ENCODE measurements around the gene MBD5.

MBD5 gene

GRCh38 chr2:148554459-148555247 is 533.8 kb downstream of the MBD5 start:
- no peak for DNase-seq

DNA sequence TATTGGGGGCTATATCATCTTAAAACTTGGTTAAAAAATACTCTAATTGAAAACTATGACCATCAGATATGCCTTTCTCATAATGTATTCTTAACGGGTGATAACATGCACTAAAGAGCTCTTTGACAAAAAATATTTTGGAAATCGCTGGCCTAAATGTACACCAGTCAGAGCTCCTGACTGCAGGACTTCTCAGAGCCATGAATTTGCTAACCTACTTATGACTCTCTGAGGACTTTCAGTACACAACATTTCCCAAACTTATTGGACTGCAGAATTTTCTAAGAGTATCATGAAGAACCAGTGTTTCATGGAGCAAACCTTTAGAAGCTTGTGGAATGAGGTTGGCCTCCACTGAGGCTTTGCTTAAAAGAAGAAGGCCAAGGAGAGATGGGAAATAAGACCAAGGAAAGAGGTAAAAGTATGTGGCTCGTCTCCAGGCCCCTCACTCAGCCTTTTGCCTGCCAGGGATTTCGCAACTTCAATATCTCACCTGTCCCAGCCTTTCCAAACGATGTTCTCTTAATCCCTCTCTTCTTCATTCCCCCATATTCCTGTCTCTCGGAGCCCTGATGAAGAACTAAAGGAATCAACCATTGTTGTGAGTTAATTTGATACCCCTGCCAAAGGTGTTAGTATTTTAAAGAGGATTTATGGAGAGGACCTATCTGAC is 534.9 kb downstream of the MBD5 start:
- DNase-seq, result no peak

- DNase-seq, result no peak
These were observed 537.0 kb downstream of the MBD5 start for GRCh38 chr2:148557844-148558436.

- DNase-seq, result peak; percentile 6
These were observed 539.6 kb downstream of the MBD5 start for GRCh38 chr2:148560496-148560895.

DNA sequence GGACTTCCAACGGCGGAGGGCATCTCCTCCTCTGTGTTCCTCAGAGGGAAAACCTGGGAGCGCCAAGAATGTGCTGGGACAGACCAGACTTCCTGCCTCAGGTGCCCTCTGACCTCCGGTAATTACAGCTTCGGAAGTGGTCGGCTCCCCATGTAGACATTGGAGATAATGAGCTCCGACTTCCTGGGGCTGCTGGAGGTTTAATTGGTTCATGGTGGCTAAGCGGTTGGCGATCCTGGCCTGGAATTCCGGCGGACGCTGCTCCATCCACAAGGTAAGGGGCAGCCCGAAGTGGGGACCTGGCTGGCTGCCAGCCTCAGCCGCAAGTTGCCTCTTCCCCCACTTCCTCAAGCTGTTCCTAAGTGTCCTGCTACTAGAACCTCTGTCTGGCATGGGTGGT is 540.5 kb downstream of the MBD5 start:
- no peak for DNase-seq

DNA sequence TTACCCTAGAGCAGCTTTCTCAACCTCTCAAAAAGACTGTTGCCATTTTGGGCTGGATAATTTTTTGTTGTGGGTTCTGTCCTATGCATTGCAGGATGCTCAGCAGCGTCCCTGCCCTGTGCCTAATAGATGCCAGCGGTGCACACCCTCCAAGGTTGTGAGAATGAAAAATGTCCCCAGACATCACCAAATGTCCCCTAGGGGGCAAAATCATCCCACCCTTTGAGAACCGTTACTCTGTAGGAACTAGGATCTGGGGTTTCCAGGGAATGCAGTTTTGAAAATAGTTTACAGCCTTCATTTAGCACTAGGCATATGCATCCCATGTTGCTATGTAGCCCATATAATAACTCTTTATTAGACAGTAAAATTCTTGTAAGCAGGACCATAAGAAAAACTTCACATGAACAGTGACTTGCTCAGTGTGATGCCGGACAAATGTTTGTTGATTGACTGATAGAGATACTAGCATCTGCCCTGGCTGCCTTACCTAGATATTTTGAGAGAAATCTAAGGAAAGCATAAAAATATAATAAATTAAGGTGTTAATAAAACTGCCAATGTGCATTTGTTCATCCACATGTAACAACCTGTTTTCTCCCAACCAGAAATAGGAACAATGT is 544.5 kb downstream of the MBD5 start:
- DNase-seq, result no peak

Measured in fibroblast of upper back skin (primary cell).